CD14-positive monocyte (primary cell): ENCODE data around the gene ZNHIT3. TPM values are rescaled to one million over a fixed set of nuclear protein-coding genes. Genes with fewer than 3 reads are reported as not detected.
A peak's percentile ranks its signal among the peaks of the same experiment; 100 is the strongest.

Source experiments
- DNase-seq, 3 donors: peaks; one replicate each; pipeline ENCODE4 v3.0.0-alpha.2; 2011 to 2022
- H2AFZ ChIP-seq: 2 replicates; pipeline ENCODE4 v1.6.0; 2012; ENCODE audit warnings: mild to moderate bottlenecking, low read depth, low read length, inconsistent platforms; ENCODE audit not compliant: insufficient read depth, poor library complexity, severe bottlenecking
- H3K27ac ChIP-seq, 2 donors: 1 replicate in 1 of 2; 2 replicates in 1 of 2; pipeline ENCODE4 v1.5.1; 2012 to 2013; ENCODE audit warnings: low read length in 2 of 2, control low read depth in 1 of 2, inconsistent platforms in 1 of 2, low read depth in 1 of 2, mild to moderate bottlenecking in 1 of 2
- H3K27me3 ChIP-seq, 2 donors: one replicate each; pipeline versions ENCODE4 v1.6.0 to v1.6.1; 2011 to 2013; ENCODE audit warnings: low read length in 2 of 2; ENCODE audit not compliant: control insufficient read depth in 2 of 2, insufficient read depth in 2 of 2
- H3K36me3 ChIP-seq, 2 donors: replicated peaks in 1 of 2; 1 replicate in 1 of 2; 2 replicates in 1 of 2; pipeline versions ENCODE4 v1.5.1 to v1.6.1; 2012 to 2013; ENCODE audit warnings: low read length in 2 of 2, control low read depth in 1 of 2, inconsistent platforms in 1 of 2, mild to moderate bottlenecking in 1 of 2; ENCODE audit not compliant: insufficient read depth in 2 of 2, control insufficient read depth in 1 of 2
- H3K4me1 ChIP-seq, 2 donors: 1 replicate in 1 of 2; 2 replicates in 1 of 2; pipeline versions ENCODE4 v1.5.1 to v1.6.1; 2012 to 2013; ENCODE audit warnings: low read length in 2 of 2, control low read depth in 1 of 2, inconsistent platforms in 1 of 2, mild to moderate bottlenecking in 1 of 2, moderate library complexity in 1 of 2; ENCODE audit not compliant: insufficient read depth in 2 of 2, control insufficient read depth in 1 of 2
- H3K4me2 ChIP-seq: replicated peaks from 2 replicates; pipeline ENCODE3; 2012; ENCODE audit warnings: low read length, moderate library complexity, mild to moderate bottlenecking; ENCODE audit not compliant: poor library complexity, severe bottlenecking; ENCODE audit errors: extremely low read depth
- H3K4me3 ChIP-seq, 3 experiments: fragments of 200-600 bp in 1 of 3; sonication (generic) in 1 of 3; replicated peaks in 1 of 3; 1 replicate in 2 of 3; 2 replicates in 1 of 3; pipeline ENCODE4 v1.5.1; 2011 to 2013; ENCODE audit warnings: low read length in 3 of 3, mild to moderate bottlenecking in 3 of 3, control low read depth in 2 of 3, low read depth in 2 of 3, inconsistent platforms in 1 of 3, moderate library complexity in 1 of 3
- H3K79me2 ChIP-seq: 2 replicates; pipeline ENCODE4 v1.6.0; 2012; ENCODE audit warnings: mild to moderate bottlenecking, control low read depth, inconsistent platforms, low read length, moderate library complexity; ENCODE audit not compliant: insufficient read depth
- H3K9ac ChIP-seq: 2 replicates; pipeline ENCODE4 v1.6.0; 2017; ENCODE audit warnings: low read length, mild to moderate bottlenecking; ENCODE audit not compliant: insufficient read depth, poor library complexity, severe bottlenecking
- H3K9me3 ChIP-seq, 2 donors: replicated peaks in 1 of 2; 1 replicate in 1 of 2; 2 replicates in 1 of 2; pipeline versions ENCODE4 v1.5.1 to v1.6.1; 2012 to 2013; ENCODE audit warnings: low read length in 2 of 2, control low read depth in 1 of 2; ENCODE audit not compliant: control insufficient read depth in 1 of 2, insufficient read depth in 1 of 2
- H4K20me1 ChIP-seq: 2 replicates; pipeline ENCODE4 v1.6.0; 2012; ENCODE audit warnings: mild to moderate bottlenecking, low read length, control low read depth, moderate library complexity; ENCODE audit not compliant: insufficient read depth
- H3K27ac Mint-ChIP-seq, 7 donors: one replicate each; pipeline ENCODE4 v1.8.0; 2020; ENCODE audit warnings: mild to moderate bottlenecking in 7 of 7, mixed read lengths in 7 of 7, moderate library complexity in 6 of 7, inconsistent platforms in 2 of 7
- H3K27me3 Mint-ChIP-seq, 3 donors: one replicate each; pipeline ENCODE4 v1.8.0; 2021 to 2022; ENCODE audit warnings: low read depth in 3 of 3, mild to moderate bottlenecking in 3 of 3, mixed read lengths in 3 of 3, moderate library complexity in 3 of 3, inconsistent platforms in 1 of 3
- H3K36me3 Mint-ChIP-seq, 2 donors: one replicate each; pipeline ENCODE4 v1.8.0; 2020; ENCODE audit warnings: mixed read lengths in 2 of 2, inconsistent platforms in 1 of 2, mild to moderate bottlenecking in 1 of 2
- H3K4me1 Mint-ChIP-seq: one replicate; pipeline ENCODE4 v1.8.0; 2020; ENCODE audit warnings: mild to moderate bottlenecking, mixed read lengths
- H3K4me3 Mint-ChIP-seq, 2 donors: one replicate each; pipeline ENCODE4 v1.8.0; 2020; ENCODE audit warnings: mild to moderate bottlenecking in 2 of 2, mixed read lengths in 2 of 2, moderate library complexity in 1 of 2
- H3K9me3 Mint-ChIP-seq, 7 donors: one replicate each; pipeline ENCODE4 v1.8.0; 2020 to 2022; ENCODE audit warnings: mixed read lengths in 7 of 7, mild to moderate bottlenecking in 6 of 7, moderate library complexity in 6 of 7, inconsistent platforms in 2 of 7
- WGBS: methylation state at CpG from one replicate; pipeline ENCODE4 v1.1.5; 2013; ENCODE audit warnings: missing lambda C conversion rate; ENCODE audit not compliant: insufficient coverage; 5-methylcytosine and 5-hydroxymethylcytosine counted together
- intact Hi-C, 2 donors: fragments of 100-400 bp; cut with micrococcal nuclease; formaldehyde crosslinking; loops; one replicate each; pipeline versions ENCODE4 v1.15.0 to v1.15.1; 2023
- polyA plus RNA-seq, 3 donors: library from polyadenylated mRNA; depleted of rRNA in 1 of 3; unstranded in 2 of 3; stranded (reverse) in 1 of 3; fragments of 300-500 nt in 2 of 3; fragments of >200 nt in 1 of 3; fragmentation: Illumina TruSeq in 2 of 3; gene quantifications; 1 replicate in 2 of 3; 2 replicates in 1 of 3; pipeline ENCODE4 v1.2.3, GENCODE V29; 2012 to 2021
- TF ChIP-seq, protein P1 (sequence below): fragments of 200-600 bp; IDR thresholded peaks from one replicate; pipeline ENCODE4 v1.8.0; 2022; ENCODE audit warnings: antibody characterized with exemption, mild to moderate bottlenecking

The ZNHIT3 gene
- polyA plus RNA-seq, 3 donors = 27.6 to 70.4 (median 63.5) TPM

DNA sequence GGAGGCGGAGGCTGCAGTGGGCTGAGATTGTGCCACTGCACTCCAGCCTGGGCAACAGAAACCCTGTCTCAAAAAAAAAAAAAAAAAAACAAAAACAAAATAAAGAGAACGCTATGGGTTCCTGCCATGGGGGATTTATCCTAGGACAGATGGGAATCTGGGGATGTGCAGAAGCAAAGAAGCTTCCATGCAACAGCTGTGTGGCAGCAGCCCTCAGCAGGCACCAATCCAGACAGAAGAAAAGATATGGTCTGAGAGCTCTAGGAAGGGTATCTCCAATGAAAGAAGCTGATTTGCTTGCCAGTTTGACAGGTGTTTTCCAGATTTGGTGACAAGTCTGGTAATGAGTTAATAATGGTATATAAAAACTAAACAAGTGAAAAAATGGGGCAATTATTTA is 36.6 kb downstream of the ZNHIT3 start:
- Histone ChIP-seq H3K4me1 (no peaks in the 10 kb centered on the region), H3K9me3 (no peaks in the 10 kb centered on the region), H3K79me2 (no peaks in the 10 kb centered on the region), H3K27me3 (no peaks in the 10 kb centered on the region), H2AFZ (no peak overlapping the region), H3K36me3 (peaks cover 51 to 68% of the 10 kb centered on the region in 2 donors), H3K9ac (no peak overlapping the region), H3K4me2 (no peak overlapping the region), H3K27ac (no peak overlapping the region), H4K20me1 (no peaks in the 10 kb centered on the region), H3K4me3 (no peak overlapping the region)
- TF ChIP-seq, protein P1, sequence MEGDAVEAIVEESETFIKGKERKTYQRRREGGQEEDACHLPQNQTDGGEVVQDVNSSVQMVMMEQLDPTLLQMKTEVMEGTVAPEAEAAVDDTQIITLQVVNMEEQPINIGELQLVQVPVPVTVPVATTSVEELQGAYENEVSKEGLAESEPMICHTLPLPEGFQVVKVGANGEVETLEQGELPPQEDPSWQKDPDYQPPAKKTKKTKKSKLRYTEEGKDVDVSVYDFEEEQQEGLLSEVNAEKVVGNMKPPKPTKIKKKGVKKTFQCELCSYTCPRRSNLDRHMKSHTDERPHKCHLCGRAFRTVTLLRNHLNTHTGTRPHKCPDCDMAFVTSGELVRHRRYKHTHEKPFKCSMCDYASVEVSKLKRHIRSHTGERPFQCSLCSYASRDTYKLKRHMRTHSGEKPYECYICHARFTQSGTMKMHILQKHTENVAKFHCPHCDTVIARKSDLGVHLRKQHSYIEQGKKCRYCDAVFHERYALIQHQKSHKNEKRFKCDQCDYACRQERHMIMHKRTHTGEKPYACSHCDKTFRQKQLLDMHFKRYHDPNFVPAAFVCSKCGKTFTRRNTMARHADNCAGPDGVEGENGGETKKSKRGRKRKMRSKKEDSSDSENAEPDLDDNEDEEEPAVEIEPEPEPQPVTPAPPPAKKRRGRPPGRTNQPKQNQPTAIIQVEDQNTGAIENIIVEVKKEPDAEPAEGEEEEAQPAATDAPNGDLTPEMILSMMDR = no peak
- WGBS = no CpG with 5 or more reads among the region's 2 CpGs
- Mint-ChIP-seq H3K27me3 (peaks cover 0 to 1% (median 0%) of the 10 kb centered on the region in 3 donors), H3K36me3 (peaks cover 50 to 82% of the 10 kb centered on the region in 2 donors), H3K4me1 (no peaks in the 10 kb centered on the region), H3K27ac (peak overlapping the region in 1 of 7 donors; percentile 63), H3K4me3 (no peak overlapping the region), H3K9me3 (no peaks in the 10 kb centered on the region)
- no peak for DNase-seq
- intact Hi-C loops = no loop called here

DNA sequence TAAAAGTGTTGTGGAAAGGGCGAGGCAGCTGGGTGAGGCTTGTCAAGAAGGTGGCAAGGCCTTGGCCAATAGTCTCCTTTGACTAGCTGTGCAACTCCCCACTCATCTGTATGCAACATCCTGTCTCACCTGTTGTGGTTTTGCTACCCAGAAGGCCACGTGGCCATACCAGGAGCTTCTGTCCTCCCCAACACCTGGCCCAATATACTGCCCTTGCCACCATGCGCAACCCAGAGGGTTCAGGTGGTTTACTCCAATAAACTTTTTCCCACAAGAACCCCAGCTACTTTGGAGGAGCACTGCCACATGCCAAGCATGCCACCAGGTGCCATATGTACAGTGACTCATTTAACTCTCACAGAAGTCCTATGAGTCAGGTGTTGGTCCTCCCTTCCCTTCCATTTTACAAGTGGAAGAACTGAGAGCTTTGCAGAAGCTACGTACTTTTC is 38.0 kb downstream of the ZNHIT3 start:
- peaks cover 0 to 6% of the 10 kb centered on the region in 2 donors for H3K4me1 ChIP-seq
- no peak overlapping the region for H2AFZ ChIP-seq
- H3K79me2 ChIP-seq = no peaks in the 10 kb centered on the region
- no peak overlapping the region for H3K9ac ChIP-seq
- no peaks in the 10 kb centered on the region for H3K9me3 Mint-ChIP-seq
- H4K20me1 ChIP-seq = no peaks in the 10 kb centered on the region
- peaks cover 0 to 1% (median 0%) of the 10 kb centered on the region in 3 donors for H3K27me3 Mint-ChIP-seq
- DNase-seq = no peak
- H3K36me3 ChIP-seq = peaks cover 54 to 72% of the 10 kb centered on the region in 2 donors
- H3K4me3 Mint-ChIP-seq = no peak overlapping the region
- no peaks in the 10 kb centered on the region for H3K9me3 ChIP-seq
- H3K27ac Mint-ChIP-seq = peak overlapping the region in 1 of 7 donors; percentile 15
- H3K27ac ChIP-seq = no peak overlapping the region
- WGBS = 71% methylated on average over 2 of the region's 4 CpGs
- peaks cover 51 to 80% of the 10 kb centered on the region in 2 donors for H3K36me3 Mint-ChIP-seq
- H3K4me2 ChIP-seq = no peak overlapping the region
- H3K4me1 Mint-ChIP-seq = peaks cover 5% of the 10 kb centered on the region
- H3K27me3 ChIP-seq = no peaks in the 10 kb centered on the region
- intact Hi-C loops = no loop called here
- H3K4me3 ChIP-seq = no peak overlapping the region
- TF ChIP-seq, protein P1 = no peak
